ENCODE measurements around the gene BLID.

Gene BLID

DNA sequence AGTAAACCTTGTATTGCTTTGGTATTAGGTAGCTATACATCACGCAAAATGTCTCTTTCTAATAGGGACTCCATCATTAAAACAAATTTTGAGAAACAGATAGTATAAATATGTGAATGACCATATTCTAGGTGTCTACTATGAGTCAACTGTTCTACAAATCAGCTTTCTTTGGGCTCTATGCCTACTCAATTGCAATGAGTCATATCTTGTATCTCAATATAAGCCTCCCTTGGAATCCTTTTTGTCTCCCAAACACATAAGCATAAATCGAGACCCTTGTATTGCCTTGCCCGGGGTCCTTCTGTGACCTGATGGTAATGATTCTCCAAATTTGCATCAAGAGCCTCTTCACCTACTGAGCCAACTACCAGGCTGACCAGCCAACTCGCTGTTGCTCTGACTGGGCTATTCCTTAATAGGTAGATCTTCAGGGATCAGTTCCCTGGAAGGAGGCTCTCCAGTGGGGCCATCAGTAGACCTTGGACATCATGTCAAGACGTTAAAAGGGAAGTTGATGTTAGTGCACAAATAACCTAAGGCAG lies 22.2 kb downstream of the BLID start (continued):
- TF ChIP-seq, protein P1, sequence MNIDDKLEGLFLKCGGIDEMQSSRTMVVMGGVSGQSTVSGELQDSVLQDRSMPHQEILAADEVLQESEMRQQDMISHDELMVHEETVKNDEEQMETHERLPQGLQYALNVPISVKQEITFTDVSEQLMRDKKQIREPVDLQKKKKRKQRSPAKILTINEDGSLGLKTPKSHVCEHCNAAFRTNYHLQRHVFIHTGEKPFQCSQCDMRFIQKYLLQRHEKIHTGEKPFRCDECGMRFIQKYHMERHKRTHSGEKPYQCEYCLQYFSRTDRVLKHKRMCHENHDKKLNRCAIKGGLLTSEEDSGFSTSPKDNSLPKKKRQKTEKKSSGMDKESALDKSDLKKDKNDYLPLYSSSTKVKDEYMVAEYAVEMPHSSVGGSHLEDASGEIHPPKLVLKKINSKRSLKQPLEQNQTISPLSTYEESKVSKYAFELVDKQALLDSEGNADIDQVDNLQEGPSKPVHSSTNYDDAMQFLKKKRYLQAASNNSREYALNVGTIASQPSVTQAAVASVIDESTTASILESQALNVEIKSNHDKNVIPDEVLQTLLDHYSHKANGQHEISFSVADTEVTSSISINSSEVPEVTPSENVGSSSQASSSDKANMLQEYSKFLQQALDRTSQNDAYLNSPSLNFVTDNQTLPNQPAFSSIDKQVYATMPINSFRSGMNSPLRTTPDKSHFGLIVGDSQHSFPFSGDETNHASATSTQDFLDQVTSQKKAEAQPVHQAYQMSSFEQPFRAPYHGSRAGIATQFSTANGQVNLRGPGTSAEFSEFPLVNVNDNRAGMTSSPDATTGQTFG (tag by site-specific recombination; IDR thresholded peaks at IDR 0.05; ENCODE audit: borderline replicate concordance) = no peak
- TF ChIP-seq SETDB1 (IDR thresholded peaks at IDR 0.05; ENCODE audit: insufficient read length, low read length) = no peak
- no peak for TF ChIP-seq ZNF19 (tag by site-specific recombination; IDR thresholded peaks at IDR 0.05; ENCODE audit: low read depth)
- TF ChIP-seq, protein P2, sequence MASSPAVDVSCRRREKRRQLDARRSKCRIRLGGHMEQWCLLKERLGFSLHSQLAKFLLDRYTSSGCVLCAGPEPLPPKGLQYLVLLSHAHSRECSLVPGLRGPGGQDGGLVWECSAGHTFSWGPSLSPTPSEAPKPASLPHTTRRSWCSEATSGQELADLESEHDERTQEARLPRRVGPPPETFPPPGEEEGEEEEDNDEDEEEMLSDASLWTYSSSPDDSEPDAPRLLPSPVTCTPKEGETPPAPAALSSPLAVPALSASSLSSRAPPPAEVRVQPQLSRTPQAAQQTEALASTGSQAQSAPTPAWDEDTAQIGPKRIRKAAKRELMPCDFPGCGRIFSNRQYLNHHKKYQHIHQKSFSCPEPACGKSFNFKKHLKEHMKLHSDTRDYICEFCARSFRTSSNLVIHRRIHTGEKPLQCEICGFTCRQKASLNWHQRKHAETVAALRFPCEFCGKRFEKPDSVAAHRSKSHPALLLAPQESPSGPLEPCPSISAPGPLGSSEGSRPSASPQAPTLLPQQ (tag by site-specific recombination; IDR thresholded peaks at IDR 0.05) = no peak
- no peak for TF ChIP-seq ZFP69B (tag by site-specific recombination; IDR thresholded peaks at IDR 0.05)
- TF ChIP-seq, protein P3, sequence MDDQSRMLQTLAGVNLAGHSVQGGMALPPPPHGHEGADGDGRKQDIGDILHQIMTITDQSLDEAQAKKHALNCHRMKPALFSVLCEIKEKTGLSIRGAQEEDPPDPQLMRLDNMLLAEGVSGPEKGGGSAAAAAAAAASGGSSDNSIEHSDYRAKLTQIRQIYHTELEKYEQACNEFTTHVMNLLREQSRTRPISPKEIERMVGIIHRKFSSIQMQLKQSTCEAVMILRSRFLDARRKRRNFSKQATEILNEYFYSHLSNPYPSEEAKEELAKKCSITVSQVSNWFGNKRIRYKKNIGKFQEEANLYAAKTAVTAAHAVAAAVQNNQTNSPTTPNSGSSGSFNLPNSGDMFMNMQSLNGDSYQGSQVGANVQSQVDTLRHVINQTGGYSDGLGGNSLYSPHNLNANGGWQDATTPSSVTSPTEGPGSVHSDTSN (CRISPR knock-in tag; IDR thresholded peaks at IDR 0.05) = no peak

DNA sequence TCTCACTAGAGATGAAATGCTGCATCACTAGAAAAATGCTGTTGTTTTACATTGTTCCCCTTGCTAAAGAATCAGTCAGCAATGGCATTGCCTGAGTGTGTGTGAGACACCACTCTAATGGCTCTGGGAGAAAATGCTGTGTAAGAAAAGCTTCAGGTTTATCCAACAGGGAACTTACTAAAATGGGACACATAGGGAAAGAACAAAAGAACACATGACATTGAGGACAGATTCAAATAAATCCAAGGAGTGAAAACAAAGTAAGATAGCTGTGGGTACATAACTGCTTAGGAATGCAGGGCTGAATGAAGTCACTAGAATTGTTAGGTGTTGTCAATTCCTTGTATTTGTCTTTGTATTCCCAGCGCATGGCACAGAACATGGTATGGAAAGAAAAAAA lies 24.2 kb downstream of the BLID start:
- no peaks in the 10 kb centered on the region for H3K9me3 ChIP-seq (ENCODE audit: control insufficient read depth, insufficient read depth, low read depth, low read length)
- TF ChIP-seq, protein P4, sequence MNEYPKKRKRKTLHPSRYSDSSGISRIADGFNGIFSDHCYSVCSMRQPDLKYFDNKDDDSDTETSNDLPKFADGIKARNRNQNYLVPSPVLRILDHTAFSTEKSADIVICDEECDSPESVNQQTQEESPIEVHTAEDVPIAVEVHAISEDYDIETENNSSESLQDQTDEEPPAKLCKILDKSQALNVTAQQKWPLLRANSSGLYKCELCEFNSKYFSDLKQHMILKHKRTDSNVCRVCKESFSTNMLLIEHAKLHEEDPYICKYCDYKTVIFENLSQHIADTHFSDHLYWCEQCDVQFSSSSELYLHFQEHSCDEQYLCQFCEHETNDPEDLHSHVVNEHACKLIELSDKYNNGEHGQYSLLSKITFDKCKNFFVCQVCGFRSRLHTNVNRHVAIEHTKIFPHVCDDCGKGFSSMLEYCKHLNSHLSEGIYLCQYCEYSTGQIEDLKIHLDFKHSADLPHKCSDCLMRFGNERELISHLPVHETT (tag by site-specific recombination; IDR thresholded peaks at IDR 0.05) = no peak
- TF ChIP-seq HOXD13 (CRISPR knock-in tag; IDR thresholded peaks at IDR 0.05; ENCODE audit: borderline replicate concordance) = no peak
- no peak for TF ChIP-seq ZNF561 (tag by site-specific recombination; IDR thresholded peaks at IDR 0.05; ENCODE audit: borderline replicate concordance)
- no peak for TF ChIP-seq ZNF324 (tag by site-specific recombination; IDR thresholded peaks at IDR 0.05)
- TF ChIP-seq ZNF626 (tag by site-specific recombination; IDR thresholded peaks at IDR 0.05) = no peak
- TF ChIP-seq, protein P5, sequence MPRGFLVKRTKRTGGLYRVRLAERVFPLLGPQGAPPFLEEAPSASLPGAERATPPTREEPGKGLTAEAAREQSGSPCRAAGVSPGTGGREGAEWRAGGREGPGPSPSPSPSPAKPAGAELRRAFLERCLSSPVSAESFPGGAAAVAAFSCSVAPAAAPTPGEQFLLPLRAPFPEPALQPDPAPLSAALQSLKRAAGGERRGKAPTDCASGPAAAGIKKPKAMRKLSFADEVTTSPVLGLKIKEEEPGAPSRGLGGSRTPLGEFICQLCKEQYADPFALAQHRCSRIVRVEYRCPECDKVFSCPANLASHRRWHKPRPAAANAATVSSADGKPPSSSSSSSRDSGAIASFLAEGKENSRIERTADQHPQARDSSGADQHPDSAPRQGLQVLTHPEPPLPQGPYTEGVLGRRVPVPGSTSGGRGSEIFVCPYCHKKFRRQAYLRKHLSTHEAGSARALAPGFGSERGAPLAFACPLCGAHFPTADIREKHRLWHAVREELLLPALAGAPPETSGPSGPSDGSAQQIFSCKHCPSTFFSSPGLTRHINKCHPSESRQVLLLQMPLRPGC (tag by site-specific recombination; IDR thresholded peaks at IDR 0.05) = no peak
- no peak for TF ChIP-seq SP2 (tag by site-specific recombination; IDR thresholded peaks at IDR 0.05)
- TF ChIP-seq ZNF248 (tag by site-specific recombination; IDR thresholded peaks at IDR 0.05) = no peak
- TF ChIP-seq ZNF366 (tag by site-specific recombination; conservative IDR thresholded peaks at IDR 0.05) = no peak
- no peak for TF ChIP-seq ZNF169 (tag by site-specific recombination; IDR thresholded peaks at IDR 0.05)
- no peak for TF ChIP-seq ZNF785 (tag by site-specific recombination; IDR thresholded peaks at IDR 0.05)
- TF ChIP-seq ZNF211 (tag by site-specific recombination; IDR thresholded peaks at IDR 0.05; ENCODE audit: low read depth) = no peak
- TF ChIP-seq, protein P6, sequence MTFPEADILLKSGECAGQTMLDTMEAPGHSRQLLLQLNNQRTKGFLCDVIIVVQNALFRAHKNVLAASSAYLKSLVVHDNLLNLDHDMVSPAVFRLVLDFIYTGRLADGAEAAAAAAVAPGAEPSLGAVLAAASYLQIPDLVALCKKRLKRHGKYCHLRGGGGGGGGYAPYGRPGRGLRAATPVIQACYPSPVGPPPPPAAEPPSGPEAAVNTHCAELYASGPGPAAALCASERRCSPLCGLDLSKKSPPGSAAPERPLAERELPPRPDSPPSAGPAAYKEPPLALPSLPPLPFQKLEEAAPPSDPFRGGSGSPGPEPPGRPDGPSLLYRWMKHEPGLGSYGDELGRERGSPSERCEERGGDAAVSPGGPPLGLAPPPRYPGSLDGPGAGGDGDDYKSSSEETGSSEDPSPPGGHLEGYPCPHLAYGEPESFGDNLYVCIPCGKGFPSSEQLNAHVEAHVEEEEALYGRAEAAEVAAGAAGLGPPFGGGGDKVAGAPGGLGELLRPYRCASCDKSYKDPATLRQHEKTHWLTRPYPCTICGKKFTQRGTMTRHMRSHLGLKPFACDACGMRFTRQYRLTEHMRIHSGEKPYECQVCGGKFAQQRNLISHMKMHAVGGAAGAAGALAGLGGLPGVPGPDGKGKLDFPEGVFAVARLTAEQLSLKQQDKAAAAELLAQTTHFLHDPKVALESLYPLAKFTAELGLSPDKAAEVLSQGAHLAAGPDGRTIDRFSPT (tag by site-specific recombination; IDR thresholded peaks at IDR 0.05) = no peak
- TF ChIP-seq ZSCAN16 (tag by site-specific recombination; IDR thresholded peaks at IDR 0.05) = no peak
- no peak overlapping the region for H3K4me3 ChIP-seq (ENCODE audit: low read depth, low read length)
- no peak overlapping the region for H3K27ac ChIP-seq (ENCODE audit: extremely low read depth, low read depth, low read length)
- ChIA-PET POLR2A (no interaction called here), CTCF (interaction anchor here (1.5 to 2.3 kb wide), 2 partner anchors 16 to 23 kb away, joined by 3 to 10 read pairs; no protein-coding TSS in a partner anchor)
- no peaks in the 10 kb centered on the region for H3K36me3 ChIP-seq (ENCODE audit: control insufficient read depth in 2 of 2, insufficient read depth in 1 of 2, low read length in 2 of 2)
- H3K4me1 ChIP-seq (ENCODE audit: control insufficient read depth, insufficient read depth, low read length) = no peaks in the 10 kb centered on the region
